Body of pancreas (tissue), 4 donors: ENCODE data around the gene GNPDA2.

Source experiments
- POLR2A ChIP-seq, 3 donors: fragments of 450-650 bp; IDR thresholded peaks; one replicate each; pipeline ENCODE4 v1.6.1; 2016; ENCODE audit warnings: antibody characterized with exemption in 3 of 3, mild to moderate bottlenecking in 2 of 3
- TF ChIP-seq, protein P1 (sequence below), 7 experiments: fragments of 450-650 bp in 4 of 7; fragments of 200-600 bp in 3 of 7; sonication (generic) in 3 of 7; IDR thresholded peaks; one replicate each; pipeline ENCODE4 v1.5.1; 2016 to 2019; ENCODE audit warnings: antibody characterized with exemption in 7 of 7

DNA sequence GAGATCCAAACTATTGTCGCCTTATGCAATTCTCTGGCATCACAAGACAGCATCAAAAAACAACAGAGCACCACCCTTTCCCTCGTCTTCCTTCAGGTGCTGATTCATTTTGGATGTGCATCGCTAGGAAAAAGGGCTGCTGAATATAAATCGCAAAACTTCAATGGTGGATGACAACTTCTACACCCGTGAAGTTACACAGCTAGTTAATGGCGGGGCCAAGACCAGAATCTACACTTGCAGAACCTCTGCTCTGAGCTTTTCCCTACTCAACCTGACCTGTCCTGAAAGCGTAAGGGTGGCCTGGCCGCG lies 674 bp downstream of the GNPDA2 start:
- TF ChIP-seq, protein P1, sequence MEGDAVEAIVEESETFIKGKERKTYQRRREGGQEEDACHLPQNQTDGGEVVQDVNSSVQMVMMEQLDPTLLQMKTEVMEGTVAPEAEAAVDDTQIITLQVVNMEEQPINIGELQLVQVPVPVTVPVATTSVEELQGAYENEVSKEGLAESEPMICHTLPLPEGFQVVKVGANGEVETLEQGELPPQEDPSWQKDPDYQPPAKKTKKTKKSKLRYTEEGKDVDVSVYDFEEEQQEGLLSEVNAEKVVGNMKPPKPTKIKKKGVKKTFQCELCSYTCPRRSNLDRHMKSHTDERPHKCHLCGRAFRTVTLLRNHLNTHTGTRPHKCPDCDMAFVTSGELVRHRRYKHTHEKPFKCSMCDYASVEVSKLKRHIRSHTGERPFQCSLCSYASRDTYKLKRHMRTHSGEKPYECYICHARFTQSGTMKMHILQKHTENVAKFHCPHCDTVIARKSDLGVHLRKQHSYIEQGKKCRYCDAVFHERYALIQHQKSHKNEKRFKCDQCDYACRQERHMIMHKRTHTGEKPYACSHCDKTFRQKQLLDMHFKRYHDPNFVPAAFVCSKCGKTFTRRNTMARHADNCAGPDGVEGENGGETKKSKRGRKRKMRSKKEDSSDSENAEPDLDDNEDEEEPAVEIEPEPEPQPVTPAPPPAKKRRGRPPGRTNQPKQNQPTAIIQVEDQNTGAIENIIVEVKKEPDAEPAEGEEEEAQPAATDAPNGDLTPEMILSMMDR (IDR thresholded peaks at IDR 0.05), result no peak
- TF ChIP-seq POLR2A (IDR thresholded peaks at IDR 0.05), result no peak
